KOPT-K1 (cell line): ENCODE measurements around the gene PLEKHA1.

ENCODE experiments used
- H3K27ac ChIP-seq: fragments of 200-600 bp; sonication (generic); 2 replicates; pipeline ENCODE4 v1.5.1; 2016; ENCODE audit warnings: antibody characterized with exemption, mild to moderate bottlenecking, low read depth, low read length; ENCODE audit not compliant: poor library complexity, severe bottlenecking
- H3K36me3 ChIP-seq: fragments of 200-600 bp; sonication (generic); 2 replicates; pipeline ENCODE4 v1.5.1; 2017; ENCODE audit warnings: antibody characterized with exemption, mild to moderate bottlenecking, low read length, moderate library complexity; ENCODE audit not compliant: insufficient read depth
- H3K9me3 ChIP-seq: fragments of 200-600 bp; sonication (generic); 2 replicates; pipeline ENCODE4 v1.5.1; 2017; ENCODE audit warnings: antibody characterized with exemption, low read length, mild to moderate bottlenecking; ENCODE audit not compliant: insufficient read depth, poor library complexity, severe bottlenecking

PLEKHA1 gene

GRCh38 chr10:122374237-122374858 is at the start of gene PLEKHA1:
PLEKHA1 (plus strand) TSS chr10:122374708; CDS start chr10:122393201, 18,493 bp downstream.
- Histone ChIP-seq H3K36me3 (no peaks in the 10 kb centered on the region), H3K27ac (no peak within 1 kb of the TSS), H3K9me3 (no peaks in the 10 kb centered on the region)

GRCh38 chr10:122325235-122325634 is 49.3 kb upstream of the PLEKHA1 start:
- no peaks in the 10 kb centered on the region for H3K9me3 ChIP-seq
- no peak overlapping the region for H3K27ac ChIP-seq
- no peaks in the 10 kb centered on the region for H3K36me3 ChIP-seq

GRCh38 chr10:122326385-122326784 is 48.1 kb upstream of the PLEKHA1 start:
- Histone ChIP-seq H3K36me3 (no peaks in the 10 kb centered on the region), H3K9me3 (no peaks in the 10 kb centered on the region), H3K27ac (no peak overlapping the region)

- Histone ChIP-seq H3K27ac (no peak overlapping the region), H3K36me3 (no peaks in the 10 kb centered on the region), H3K9me3 (no peaks in the 10 kb centered on the region)
These were observed 47.7 kb upstream of the PLEKHA1 start for GRCh38 chr10:122326806-122327205.

- Histone ChIP-seq H3K27ac (no peak overlapping the region), H3K9me3 (no peaks in the 10 kb centered on the region), H3K36me3 (no peaks in the 10 kb centered on the region)
These were observed 47.0 kb upstream of the PLEKHA1 start for GRCh38 chr10:122327237-122328206.

- Histone ChIP-seq H3K27ac (no peak overlapping the region), H3K36me3 (no peaks in the 10 kb centered on the region)
These were observed 45.8 kb upstream of the PLEKHA1 start for GRCh38 chr10:122328676-122329075.

GRCh38 chr10:122329416-122329815 is 45.1 kb upstream of the PLEKHA1 start:
- H3K9me3 ChIP-seq: no peaks in the 10 kb centered on the region
- no peaks in the 10 kb centered on the region for H3K36me3 ChIP-seq
- no peak overlapping the region for H3K27ac ChIP-seq

More at GRCh38 chr10:122328676-122329075, 45.8 kb upstream of the PLEKHA1 start:
- H3K9me3 ChIP-seq: no peaks in the 10 kb centered on the region

GRCh38 chr10:122331100-122331499 is 43.4 kb upstream of the PLEKHA1 start:
- Histone ChIP-seq H3K27ac (no peak overlapping the region), H3K9me3 (no peaks in the 10 kb centered on the region), H3K36me3 (no peaks in the 10 kb centered on the region)

GRCh38 chr10:122331615-122332446 is 42.7 kb upstream of the PLEKHA1 start:
- H3K9me3 ChIP-seq: no peaks in the 10 kb centered on the region
- no peaks in the 10 kb centered on the region for H3K36me3 ChIP-seq
- H3K27ac ChIP-seq: no peak overlapping the region

GRCh38 chr10:122333037-122333436 is 41.5 kb upstream of the PLEKHA1 start:
- no peak overlapping the region for H3K27ac ChIP-seq
- H3K9me3 ChIP-seq: no peaks in the 10 kb centered on the region
- no peaks in the 10 kb centered on the region for H3K36me3 ChIP-seq

- Histone ChIP-seq H3K9me3 (no peaks in the 10 kb centered on the region), H3K36me3 (no peaks in the 10 kb centered on the region), H3K27ac (no peak overlapping the region)
These were observed 38.2 kb upstream of the PLEKHA1 start for GRCh38 chr10:122336332-122336731.

GRCh38 chr10:122336961-122337360 is 37.5 kb upstream of the PLEKHA1 start:
- no peak overlapping the region for H3K27ac ChIP-seq
- H3K9me3 ChIP-seq: no peaks in the 10 kb centered on the region
- H3K36me3 ChIP-seq: no peaks in the 10 kb centered on the region

GRCh38 chr10:122338609-122339441 is 35.7 kb upstream of the PLEKHA1 start:
- Histone ChIP-seq H3K27ac (no peak overlapping the region), H3K9me3 (no peaks in the 10 kb centered on the region)

GRCh38 chr10:122341141-122341810 is 33.2 kb upstream of the PLEKHA1 start:
- H3K9me3 ChIP-seq: no peaks in the 10 kb centered on the region
- no peaks in the 10 kb centered on the region for H3K36me3 ChIP-seq
- no peak overlapping the region for H3K27ac ChIP-seq

More at GRCh38 chr10:122338609-122339441, 35.7 kb upstream of the PLEKHA1 start:
- H3K36me3 ChIP-seq: no peaks in the 10 kb centered on the region
